CD4-positive, CD25-positive, alpha-beta regulatory T cell (primary cell): ENCODE measurements around the gene LYPLA2. TPM values are rescaled to one million over a fixed set of nuclear protein-coding genes. Genes with fewer than 3 reads are reported as not detected.
"Not testable (repeated sequence)": the region's sequence is repeated elsewhere in the genome, so short reads cannot be mapped to it uniquely, and the experiment has no call there.

Experiments
- ATAC-seq, 2 donors: fragments of 150-1000 bp; cut with Tn5 transposase; one replicate each; pipeline ENCODE4 v1.10.0; 2021; ENCODE audit warnings: low read depth in 2 of 2, moderate number of reproducible peaks in 2 of 2, moderate library complexity in 1 of 2
- DNase-seq, 3 donors: peaks; one replicate each; pipeline versions ENCODE4 v3.0.0 to v3.0.0-alpha.2; 2012 to 2022; ENCODE audit warnings: mixed read lengths in 1 of 3
- H3K27ac ChIP-seq: one replicate; pipeline ENCODE4 v1.7.0; 2013; ENCODE audit warnings: mild to moderate bottlenecking, low read length; ENCODE audit not compliant: insufficient read depth, poor library complexity, severe bottlenecking
- H3K27me3 ChIP-seq: one replicate; pipeline ENCODE4 v1.7.0; 2013; ENCODE audit warnings: low read length; ENCODE audit not compliant: control insufficient read depth, insufficient read depth
- H3K36me3 ChIP-seq: one replicate; pipeline ENCODE4 v1.7.0; 2013; ENCODE audit warnings: mild to moderate bottlenecking, low read length, moderate library complexity; ENCODE audit not compliant: control insufficient read depth, insufficient read depth
- H3K4me1 ChIP-seq: 2 replicates; pipeline ENCODE4 v1.7.0; 2013; ENCODE audit warnings: mild to moderate bottlenecking, low read length; ENCODE audit not compliant: insufficient read depth, control insufficient read depth, poor library complexity, severe bottlenecking
- H3K4me3 ChIP-seq: one replicate; pipeline ENCODE4 v1.7.0; 2013; ENCODE audit warnings: low read depth, mild to moderate bottlenecking, low read length, moderate library complexity
- H3K9me3 ChIP-seq, 2 experiments: 1 replicate in 1 of 2; 2 replicates in 1 of 2; pipeline ENCODE4 v1.7.0; 2013; ENCODE audit warnings: low read length in 2 of 2, mild to moderate bottlenecking in 1 of 2, moderate library complexity in 1 of 2; ENCODE audit not compliant: control insufficient read depth in 2 of 2
- H3K27ac Mint-ChIP-seq, 3 donors: one replicate each; pipeline ENCODE4 v1.8.0; 2020 to 2022; ENCODE audit warnings: mild to moderate bottlenecking in 3 of 3, mixed read lengths in 3 of 3, moderate library complexity in 2 of 3
- H3K27me3 Mint-ChIP-seq: one replicate; pipeline ENCODE4 v1.8.0; 2022; ENCODE audit warnings: mild to moderate bottlenecking, mixed read lengths
- H3K36me3 Mint-ChIP-seq: one replicate; pipeline ENCODE4 v1.8.0; 2020; ENCODE audit warnings: mixed read lengths
- H3K4me1 Mint-ChIP-seq, 4 donors: one replicate each; pipeline ENCODE4 v1.8.0; 2020 to 2022; ENCODE audit warnings: mixed read lengths in 4 of 4, mild to moderate bottlenecking in 1 of 4
- H3K4me3 Mint-ChIP-seq, 4 donors: one replicate each; pipeline ENCODE4 v1.8.0; 2020 to 2022; ENCODE audit warnings: mild to moderate bottlenecking in 4 of 4, mixed read lengths in 4 of 4, moderate library complexity in 3 of 4
- H3K9me3 Mint-ChIP-seq, 7 donors: one replicate each; pipeline ENCODE4 v1.8.0; 2020 to 2022; ENCODE audit warnings: mixed read lengths in 7 of 7, mild to moderate bottlenecking in 3 of 7, moderate library complexity in 2 of 7
- polyA plus RNA-seq, 4 donors: library from polyadenylated mRNA; unstranded; fragments of 300-500 nt; fragmentation: Illumina TruSeq; gene quantifications; one replicate each; pipeline ENCODE4 v1.2.3, GENCODE V29; 2021
- total RNA-seq: library from RNA; stranded (reverse); gene quantifications from one replicate; pipeline ENCODE4 v1.2.3, GENCODE V29; 2022

LYPLA2 gene
- total and polyA plus RNA-seq, 5 donors from 2014 or later = 50.4 to 111 (median 95.0) TPM

DNA sequence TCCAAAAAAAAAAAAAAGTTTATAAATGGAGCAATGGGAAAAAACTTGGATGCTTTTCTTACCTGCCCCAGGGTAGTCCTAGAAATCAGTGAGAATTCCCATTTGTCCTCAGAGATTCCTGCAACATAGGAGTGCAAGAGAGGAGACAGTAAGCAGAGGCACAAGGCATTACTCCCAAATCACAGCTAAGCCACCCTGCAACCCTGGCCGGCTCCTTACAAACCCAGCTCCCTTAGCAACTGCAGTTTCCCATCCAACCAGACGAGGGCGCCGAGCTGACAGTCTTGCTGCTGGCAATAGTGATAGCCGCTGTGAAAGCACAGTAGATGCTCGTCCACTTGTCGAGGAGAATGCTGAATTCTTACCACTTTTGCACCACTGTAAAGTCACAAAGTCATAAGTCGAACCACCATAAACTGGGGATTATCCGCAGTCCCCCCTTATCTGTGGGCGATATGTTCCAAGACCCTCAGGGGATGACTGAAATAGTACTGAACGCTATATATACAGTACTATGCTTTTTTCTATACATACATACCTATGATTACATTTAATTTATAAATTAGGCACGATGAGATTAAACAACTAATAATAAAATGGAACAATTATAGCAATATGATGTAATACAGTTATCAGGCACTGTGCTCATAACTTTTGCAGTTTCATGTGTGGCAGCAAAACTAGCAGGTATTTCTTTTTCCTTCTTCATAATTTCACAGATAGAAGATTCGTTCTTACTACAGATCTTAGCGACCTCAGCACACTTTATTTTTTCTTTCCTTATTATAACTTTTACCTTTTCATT, 18.7 kb upstream of the LYPLA2 start:
- Mint-ChIP-seq H3K4me1 (peaks cover 0 to 32% (median 13%) of the 10 kb centered on the region in 4 donors), H3K4me3 (no peak overlapping the region), H3K27ac (no peak overlapping the region), H3K27me3 (no peaks in the 10 kb centered on the region), H3K9me3 (no peaks in the 10 kb centered on the region), H3K36me3 (peaks cover 6% of the 10 kb centered on the region)
- Histone ChIP-seq H3K4me1 (no peaks in the 10 kb centered on the region), H3K36me3 (peaks cover 4% of the 10 kb centered on the region), H3K9me3 (no peaks in the 10 kb centered on the region), H3K4me3 (no peak overlapping the region), H3K27me3 (no peaks in the 10 kb centered on the region), H3K27ac (no peak overlapping the region)
- ATAC-seq (peak; percentile 91 to 96), DNase-seq (peak; percentile 73 to 87 (median 79))

DNA sequence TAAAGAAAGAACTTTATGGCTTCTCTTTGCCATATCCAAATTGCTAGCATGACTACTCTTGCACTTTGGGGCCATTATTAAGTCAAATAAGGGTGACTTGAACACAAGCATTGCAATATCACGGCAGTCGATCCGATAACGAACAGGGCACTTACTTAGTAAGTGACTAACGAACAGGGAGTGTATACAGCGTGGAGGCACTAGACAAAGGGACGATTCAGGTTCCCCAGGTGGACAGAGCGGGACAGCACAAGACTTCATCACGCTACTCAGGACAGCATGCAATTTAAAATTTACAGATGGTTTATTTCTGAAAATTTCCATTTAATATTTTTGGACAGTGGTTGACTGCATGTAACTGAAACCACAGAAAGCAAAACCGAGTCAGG, 18.1 kb upstream of the LYPLA2 start:
- Mint-ChIP-seq H3K4me3 (no peak overlapping the region), H3K27ac (no peak overlapping the region)
- H3K9me3 ChIP-seq = no peaks in the 10 kb centered on the region

GRCh38 chr1:23774174-23774880, 16.6 kb upstream of the LYPLA2 start:
- no peaks in the 10 kb centered on the region for H3K36me3 Mint-ChIP-seq
- Histone ChIP-seq H3K4me1 (peaks cover 12% of the 10 kb centered on the region), H3K36me3 (peaks cover 4% of the 10 kb centered on the region), H3K9me3 (no peaks in the 10 kb centered on the region), H3K4me3 (no peak overlapping the region), H3K27ac (no peak overlapping the region), H3K27me3 (no peaks in the 10 kb centered on the region)
- H3K4me1 Mint-ChIP-seq = peaks cover 6 to 47% (median 17%) of the 10 kb centered on the region in 4 donors
- peak overlapping the region in 2 of 4 donors; percentile 65 to 69 for H3K4me3 Mint-ChIP-seq
- ATAC-seq = no peak
- peak overlapping the region in 1 of 3 donors; percentile 40 for H3K27ac Mint-ChIP-seq
- H3K27me3 Mint-ChIP-seq = no peaks in the 10 kb centered on the region
- no peaks in the 10 kb centered on the region for H3K9me3 Mint-ChIP-seq
- DNase-seq = no peak

More for the DNA sequence above, 18.1 kb upstream of the LYPLA2 start:
- Histone ChIP-seq H3K4me1 (peaks cover 4% of the 10 kb centered on the region), H3K27me3 (no peaks in the 10 kb centered on the region), H3K4me3 (no peak overlapping the region), H3K27ac (no peak overlapping the region), H3K36me3 (peaks cover 4% of the 10 kb centered on the region)
- no peaks in the 10 kb centered on the region for H3K9me3 Mint-ChIP-seq
- H3K27me3 Mint-ChIP-seq = no peaks in the 10 kb centered on the region
- ATAC-seq (no peak), DNase-seq (no peak)
- H3K4me1 Mint-ChIP-seq = peaks cover 5 to 37% (median 13%) of the 10 kb centered on the region in 4 donors
- H3K36me3 Mint-ChIP-seq = peaks cover 6% of the 10 kb centered on the region

- H3K4me1 Mint-ChIP-seq = peaks cover 17 to 59% (median 28%) of the 10 kb centered on the region in 4 donors
- no peaks in the 10 kb centered on the region for H3K27me3 ChIP-seq
- H3K36me3 ChIP-seq = peaks cover under 1% of the 10 kb centered on the region
- no peak overlapping the region for H3K4me3 ChIP-seq
- ATAC-seq (no peak), DNase-seq (no peak)
- no peaks in the 10 kb centered on the region for H3K9me3 Mint-ChIP-seq
- no peaks in the 10 kb centered on the region for H3K27me3 Mint-ChIP-seq
- H3K9me3 ChIP-seq = no peaks in the 10 kb centered on the region
- peak overlapping the region in 1 of 3 donors; percentile 98 for H3K27ac Mint-ChIP-seq
- no peak overlapping the region for H3K27ac ChIP-seq
- peak overlapping the region in 3 of 4 donors; percentile 69 to 94 (median 73) for H3K4me3 Mint-ChIP-seq
- peaks cover 15% of the 10 kb centered on the region for H3K4me1 ChIP-seq
- peaks cover 4% of the 10 kb centered on the region for H3K36me3 Mint-ChIP-seq
These were observed 14.7 kb upstream of the LYPLA2 start for GRCh38 chr1:23776217-23776616.

GRCh38 chr1:23777979-23778814, 12.7 kb upstream of the LYPLA2 start, which contains the start of gene PITHD1:
TSS of gene PITHD1 (plus strand) at chr1:23778418. CDS start at chr1:23778516, 98 bp downstream.
- peak; percentile 82 to 83 for ATAC-seq
- H3K36me3 Mint-ChIP-seq = peaks cover 8% of the 10 kb centered on the region
- Histone ChIP-seq H3K27me3 (no peaks in the 10 kb centered on the region), H3K27ac (peak within 1 kb of the TSS; percentile 84), H3K4me3 (peak within 1 kb of the TSS; percentile 98), H3K4me1 (peaks cover 15% of the 10 kb centered on the region), H3K9me3 (no peaks in the 10 kb centered on the region), H3K36me3 (peaks cover 8% of the 10 kb centered on the region)
- H3K9me3 Mint-ChIP-seq = no peaks in the 10 kb centered on the region
- DNase-seq = peak; percentile 75 to 89 (median 83)
- no peaks in the 10 kb centered on the region for H3K27me3 Mint-ChIP-seq
- peak within 1 kb of the TSS; percentile 89 to 98 (median 98) for H3K27ac Mint-ChIP-seq
- H3K4me1 Mint-ChIP-seq = peaks cover 18 to 61% (median 29%) of the 10 kb centered on the region in 4 donors
- H3K4me3 Mint-ChIP-seq = peak within 1 kb of the TSS; percentile 90 to 96 (median 94)

- peak overlapping the region; percentile 90 to 96 (median 94) for H3K4me3 Mint-ChIP-seq
- ATAC-seq (no peak), DNase-seq (no peak)
- H3K27ac Mint-ChIP-seq = peak overlapping the region; percentile 33 to 67 (median 65)
- Histone ChIP-seq H3K27ac (no peak overlapping the region), H3K4me1 (peaks cover 15% of the 10 kb centered on the region), H3K4me3 (peak overlapping the region; percentile 92), H3K36me3 (peaks cover 20% of the 10 kb centered on the region), H3K9me3 (no peaks in the 10 kb centered on the region), H3K27me3 (no peaks in the 10 kb centered on the region)
- H3K27me3 Mint-ChIP-seq = no peaks in the 10 kb centered on the region
- no peaks in the 10 kb centered on the region for H3K9me3 Mint-ChIP-seq
- peaks cover 18 to 53% (median 29%) of the 10 kb centered on the region in 4 donors for H3K4me1 Mint-ChIP-seq
- H3K36me3 Mint-ChIP-seq = peaks cover 8% of the 10 kb centered on the region
These were observed 11.0 kb upstream of the LYPLA2 start for GRCh38 chr1:23779826-23780371.

GRCh38 chr1:23783141-23783540, 7.8 kb upstream of the LYPLA2 start:
- H3K4me3 Mint-ChIP-seq = peak overlapping the region in 1 of 4 donors; percentile 5
- H3K27ac Mint-ChIP-seq, H3K27me3 Mint-ChIP-seq, DNase-seq, ATAC-seq, H3K27me3 ChIP-seq, H3K27ac ChIP-seq, H3K4me3 ChIP-seq, H3K9me3 Mint-ChIP-seq, H3K9me3 ChIP-seq: not testable (repeated sequence)
- peaks cover 18 to 35% (median 25%) of the 10 kb centered on the region in 4 donors for H3K4me1 Mint-ChIP-seq
- peaks cover 34% of the 10 kb centered on the region for H3K36me3 Mint-ChIP-seq
- Histone ChIP-seq H3K36me3 (peaks cover 46% of the 10 kb centered on the region), H3K4me1 (peaks cover 11% of the 10 kb centered on the region)
